Spleen (tissue), 7 donors: ENCODE results near the gene ANKRD33.

Source experiments
- CTCF ChIP-seq, 11 experiments: fragments of 200-600 bp in 7 of 11; fragments of 450-650 bp in 4 of 11; sonication (generic) in 4 of 11; IDR thresholded peaks in 8 of 11; conservative IDR thresholded peaks in 3 of 11; 1 replicate in 7 of 11; 2 replicates in 4 of 11; pipeline versions ENCODE4 v1.4.0 to v1.8.0; 2016 to 2021; ENCODE audit warnings: antibody characterized with exemption in 11 of 11, inconsistent platforms in 4 of 11, mild to moderate bottlenecking in 1 of 11
- POLR2A ChIP-seq, 3 donors: fragments of 450-650 bp; IDR thresholded peaks; one replicate each; pipeline ENCODE4 v1.5.1; 2017; ENCODE audit warnings: antibody characterized with exemption in 3 of 3, mild to moderate bottlenecking in 1 of 3
- donor health status: DM: no; HTN: no; CAD: no; lungs with moderate emphysema.
- donor health status: DM: no; HTN: no; CAD: no.
- donor health status: DM: no; HTN: no; CAD: no.

- no peak for TF ChIP-seq CTCF (IDR thresholded peaks at IDR 0.05 in 8 of 11, conservative IDR thresholded peaks at IDR 0.05 in 3 of 11)
- no peak for TF ChIP-seq POLR2A (IDR thresholded peaks at IDR 0.05)
Observed at GRCh38 chr12:51920046-51920445, 32.1 kb downstream of the ANKRD33 start.
